NCI-H2196 (cell line): Measurements from ENCODE around the gene EPS8.

Experiments used
- DNase-seq: peaks from one replicate; lab custom pipeline; 2025; ENCODE audit not compliant: unreplicated experiment; lab: John Stamatoyannopoulos, UW

Gene EPS8

DNA sequence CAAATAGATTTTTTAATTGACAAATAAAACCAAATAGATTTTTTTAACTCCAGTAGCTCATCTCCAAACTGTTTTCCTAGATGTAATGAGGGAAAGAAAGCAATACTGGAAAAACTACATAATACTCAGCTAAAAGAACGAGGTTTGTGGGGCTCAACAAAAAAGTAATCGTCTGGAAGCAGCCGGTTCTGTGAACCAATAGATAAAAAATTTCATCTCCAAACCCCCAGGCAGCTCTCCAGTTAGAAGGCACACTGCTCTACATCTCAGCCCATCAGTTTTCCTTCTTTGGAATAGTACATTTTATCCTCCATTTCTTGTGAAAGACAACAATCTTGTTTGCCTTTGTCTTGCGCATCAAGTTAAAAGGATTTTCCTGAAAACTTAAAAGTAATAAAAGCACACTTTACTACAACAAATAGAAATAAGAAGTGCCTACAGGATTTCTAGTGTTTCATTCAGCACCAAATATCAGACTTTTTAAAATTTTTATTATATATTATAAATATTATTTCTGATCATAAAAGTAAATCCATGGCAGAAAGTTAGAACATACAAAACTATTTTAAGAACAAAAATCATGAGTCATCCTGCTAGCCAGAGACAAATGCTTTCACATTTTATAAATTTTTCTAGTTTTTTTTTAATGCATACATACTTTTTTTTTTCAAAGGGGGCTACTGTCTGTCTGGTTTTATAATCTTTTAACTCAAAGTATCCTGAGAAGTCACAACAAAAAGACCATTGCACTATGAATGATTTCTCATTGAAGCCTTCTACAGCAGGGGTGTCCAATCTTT lies 67.7 kb downstream of the EPS8 start:
- DNase-seq: no peak

DNA sequence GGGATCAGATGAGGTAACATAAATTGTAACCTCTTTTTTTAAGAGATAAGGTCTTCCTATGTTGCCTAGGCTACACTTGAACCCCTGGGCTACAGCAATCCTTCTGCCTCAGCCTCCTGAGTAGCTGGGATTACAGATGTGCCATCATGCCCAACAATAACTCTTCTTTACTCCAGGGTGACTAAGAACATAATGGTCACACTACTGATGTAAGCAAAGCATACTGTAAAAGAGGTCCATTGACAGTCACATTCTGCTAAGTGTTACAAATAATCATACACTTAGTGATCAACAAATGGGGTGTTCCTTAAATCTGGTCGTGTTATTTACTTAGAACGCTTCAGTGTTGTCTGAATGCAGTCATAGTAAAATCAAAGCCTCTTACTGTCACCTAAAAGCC lies 68.9 kb downstream of the EPS8 start:
- DNase-seq: no peak

DNA sequence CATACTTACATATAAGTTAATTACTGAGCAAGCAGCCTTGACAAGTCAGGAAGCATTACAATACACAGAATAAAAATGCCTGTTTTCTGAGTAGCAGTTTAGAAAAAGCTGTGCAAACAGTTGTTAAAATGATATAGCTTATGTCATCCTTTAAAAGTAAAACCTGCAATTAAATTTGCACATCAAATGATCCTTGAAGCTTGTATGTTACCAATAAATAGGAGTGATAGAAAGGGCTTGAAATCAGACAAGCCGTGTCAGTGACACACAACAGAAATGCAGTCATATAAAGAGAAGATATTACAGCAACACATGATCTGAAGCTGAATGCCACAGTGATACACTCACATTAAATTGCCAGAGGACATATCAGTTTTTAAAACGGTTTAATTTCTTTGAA lies 70.0 kb downstream of the EPS8 start:
- no peak for DNase-seq

DNA sequence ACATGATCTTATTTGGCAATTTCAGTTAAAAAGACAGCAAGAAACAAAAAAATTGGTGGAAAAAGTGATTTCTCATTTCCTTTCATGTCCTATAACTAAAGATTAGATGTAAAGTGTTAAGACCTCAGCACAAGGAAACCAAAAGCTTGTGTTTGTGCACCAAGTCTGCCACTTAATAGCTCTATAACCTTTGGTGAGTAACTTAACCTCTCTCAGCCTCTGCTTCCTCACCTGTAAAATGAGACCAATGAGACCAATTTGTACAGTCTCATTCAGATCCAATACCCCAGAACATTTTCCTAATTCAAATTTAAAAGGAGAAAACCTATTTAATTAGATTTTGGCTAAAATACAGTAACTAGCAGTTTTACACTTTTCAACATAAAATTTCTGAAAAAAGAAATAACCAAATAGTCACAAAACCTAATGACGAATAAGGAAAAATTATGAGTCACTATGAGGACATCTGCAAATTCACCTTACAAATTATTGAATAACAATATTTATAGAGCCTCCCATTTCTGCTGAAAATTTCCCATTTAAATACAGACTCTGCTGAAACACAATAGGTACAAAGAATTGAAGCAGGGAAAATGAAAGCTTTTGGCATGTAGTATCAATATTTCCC lies 71.1 kb downstream of the EPS8 start:
- no peak for DNase-seq

DNA sequence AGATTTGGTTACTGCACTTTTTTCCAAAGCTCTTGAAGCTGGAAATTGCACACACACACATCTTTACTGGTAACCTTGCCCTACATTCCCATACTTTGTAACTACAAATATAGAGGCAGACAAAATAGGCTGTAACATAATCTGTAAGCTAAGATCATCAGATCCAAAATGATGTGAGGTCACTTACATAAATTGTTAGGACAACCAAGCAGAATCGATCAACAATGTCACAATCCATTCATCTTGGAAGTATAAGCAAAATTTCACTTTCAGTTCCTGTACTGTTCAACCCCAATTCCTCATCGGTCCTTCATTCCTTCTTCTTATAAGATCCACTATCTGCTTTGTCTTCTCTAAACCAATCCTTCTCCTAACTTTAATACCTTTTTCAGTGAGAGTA lies 72.6 kb downstream of the EPS8 start:
- no peak for DNase-seq

DNA sequence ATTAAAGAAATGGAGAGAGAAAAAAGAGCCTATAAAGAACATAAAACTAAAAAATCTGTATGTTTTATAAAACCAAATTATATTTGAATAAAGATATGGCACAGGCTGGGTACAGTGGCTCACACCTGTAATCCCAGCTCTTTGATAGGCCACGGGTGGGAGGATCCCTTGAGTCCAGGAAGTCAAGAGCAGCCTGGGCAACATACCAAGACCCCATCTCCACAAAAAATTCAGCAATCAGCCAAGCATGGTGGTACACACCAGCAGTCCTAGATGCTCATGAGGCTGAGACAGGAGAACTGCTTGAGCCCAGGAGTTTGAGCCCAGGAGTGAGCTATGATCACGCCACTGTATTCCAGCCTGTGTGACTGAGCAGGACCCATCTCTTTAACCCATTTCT lies 74.9 kb downstream of the EPS8 start:
- DNase-seq: no peak

DNA sequence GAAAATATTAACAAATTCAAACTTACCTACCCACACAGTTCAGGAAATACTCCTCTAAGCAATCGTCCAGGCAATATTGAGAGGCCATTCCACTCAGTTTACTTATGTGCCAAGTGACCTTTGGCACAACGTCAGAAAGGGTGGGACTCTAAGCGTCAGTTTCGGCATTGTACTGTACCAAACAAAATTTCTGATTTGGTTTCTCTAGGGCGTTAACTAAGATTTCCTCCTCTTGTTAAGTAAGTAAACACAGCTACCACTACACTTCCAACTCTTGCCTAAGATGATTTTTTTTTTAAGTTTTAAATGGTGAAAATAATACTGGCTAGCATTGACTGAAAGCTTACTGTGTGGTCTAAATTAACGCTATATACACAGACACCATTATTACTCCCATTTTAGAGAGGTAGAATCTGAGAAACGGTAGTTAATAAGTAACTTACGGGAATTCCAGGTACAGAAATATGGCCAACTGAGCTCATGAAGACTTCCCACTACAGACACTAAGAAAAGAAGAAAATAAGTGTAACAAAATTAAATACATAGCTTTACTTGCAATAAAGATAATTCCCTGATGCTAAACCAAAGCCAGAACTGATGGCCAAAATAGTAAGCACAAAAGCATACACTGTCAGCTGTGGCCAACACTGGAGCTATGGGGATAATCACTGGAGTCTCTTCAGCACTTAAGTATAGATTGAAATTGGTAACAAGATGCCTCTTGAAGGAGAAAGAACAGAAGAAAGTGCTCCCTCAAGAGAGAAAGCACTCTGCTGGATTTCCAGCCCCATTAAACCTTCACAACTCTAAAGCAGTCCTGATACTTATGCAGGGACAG lies 76.1 kb downstream of the EPS8 start:
- DNase-seq: no peak

DNA sequence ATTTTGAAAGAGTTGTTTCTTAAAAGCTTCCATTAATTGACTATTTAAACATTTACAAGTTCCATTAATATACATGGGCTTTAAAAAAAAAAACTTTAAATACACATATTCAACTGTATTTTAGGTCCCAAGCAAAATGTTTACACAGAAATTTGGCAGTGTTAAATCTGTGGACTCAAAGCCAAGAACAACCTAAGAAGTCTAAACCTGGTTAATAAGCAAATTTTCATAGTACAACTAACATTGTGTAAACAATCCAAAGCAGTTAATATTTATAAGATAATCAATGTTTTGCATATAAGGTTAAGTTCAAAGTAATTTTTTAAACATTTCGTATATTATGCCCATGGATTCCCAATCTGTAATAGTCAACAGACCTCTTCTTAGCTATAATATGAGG lies 77.0 kb downstream of the EPS8 start:
- DNase-seq: no peak

DNA sequence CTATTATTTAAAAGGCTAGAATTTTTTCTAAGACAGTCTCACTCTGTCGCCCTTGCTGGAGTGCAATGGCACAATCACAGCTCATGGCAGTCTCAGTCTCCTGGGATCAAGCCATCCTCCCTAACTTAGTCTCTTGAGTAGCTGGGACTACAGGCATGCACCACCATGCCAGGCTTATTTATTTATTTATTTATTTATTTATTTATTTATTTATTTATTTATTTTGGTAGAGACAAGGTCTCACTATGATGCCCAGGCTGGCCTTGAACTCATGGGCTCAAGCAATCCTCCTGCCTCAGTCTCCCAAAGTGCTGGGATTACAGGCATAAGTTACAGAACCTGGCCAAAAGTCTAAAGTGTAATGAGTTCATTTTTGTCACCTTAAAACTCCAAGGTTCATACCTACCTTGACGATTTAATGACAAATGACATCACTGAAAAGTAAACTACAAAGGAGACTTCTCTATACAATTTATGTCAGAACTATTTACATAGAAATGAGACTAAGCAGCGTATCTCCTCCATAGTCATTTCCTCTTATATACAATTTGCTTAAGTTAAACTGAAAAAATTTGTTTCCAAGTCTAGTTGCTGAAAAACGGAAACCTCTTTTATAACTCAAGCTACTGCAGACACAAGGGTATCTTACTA lies 78.2 kb downstream of the EPS8 start:
- no peak for DNase-seq

DNA sequence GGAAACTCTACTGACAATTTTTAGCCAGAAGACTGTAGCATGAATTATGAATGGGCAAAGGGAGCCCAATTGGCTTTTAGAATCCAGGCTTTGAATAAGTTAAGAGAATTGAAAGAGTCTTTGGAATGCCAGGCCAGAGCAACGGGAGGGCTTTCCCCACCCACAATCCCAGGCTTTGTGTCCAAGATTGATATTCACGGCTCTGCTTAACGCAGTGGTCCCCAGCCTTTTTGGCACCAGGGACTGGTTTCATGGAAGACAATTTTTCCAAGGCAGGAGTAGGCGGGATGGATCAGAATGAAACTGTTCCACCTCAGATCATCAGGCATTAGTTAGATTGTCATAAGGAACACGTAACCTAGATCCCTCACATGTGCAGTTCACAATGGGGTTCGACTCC lies 79.6 kb downstream of the EPS8 start:
- no peak for DNase-seq

DNA sequence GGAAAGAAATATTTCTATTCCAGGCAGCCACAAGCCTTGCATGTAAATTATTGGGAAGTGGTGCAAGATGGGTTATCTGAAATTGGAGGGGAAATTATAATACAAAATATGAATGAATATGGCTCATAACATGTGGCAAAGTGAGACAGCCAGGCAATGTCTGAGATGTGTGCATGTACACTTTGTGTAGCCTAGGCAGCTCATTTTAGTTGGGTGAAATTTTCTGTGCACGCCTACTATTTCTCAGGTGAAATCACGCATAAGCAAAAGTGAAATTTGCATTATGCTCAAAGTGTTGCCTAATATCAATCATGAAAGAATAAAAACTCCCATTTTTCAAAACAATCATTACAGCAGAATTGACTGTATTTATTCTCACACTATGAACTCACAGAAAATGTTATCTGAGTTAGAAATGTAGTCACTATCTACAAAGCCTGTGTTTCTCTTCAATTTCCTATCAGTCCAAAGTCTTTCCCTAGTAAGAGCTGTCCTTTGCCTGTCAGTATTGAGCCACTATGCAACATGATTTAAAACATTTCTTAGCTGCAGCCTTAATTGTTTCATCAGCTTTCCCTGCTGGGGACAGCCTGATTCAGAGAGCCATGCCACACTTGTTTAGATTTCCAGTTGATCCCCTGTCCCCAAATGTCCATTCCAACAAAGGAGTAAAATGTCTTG lies 80.7 kb downstream of the EPS8 start:
- no peak for DNase-seq

DNA sequence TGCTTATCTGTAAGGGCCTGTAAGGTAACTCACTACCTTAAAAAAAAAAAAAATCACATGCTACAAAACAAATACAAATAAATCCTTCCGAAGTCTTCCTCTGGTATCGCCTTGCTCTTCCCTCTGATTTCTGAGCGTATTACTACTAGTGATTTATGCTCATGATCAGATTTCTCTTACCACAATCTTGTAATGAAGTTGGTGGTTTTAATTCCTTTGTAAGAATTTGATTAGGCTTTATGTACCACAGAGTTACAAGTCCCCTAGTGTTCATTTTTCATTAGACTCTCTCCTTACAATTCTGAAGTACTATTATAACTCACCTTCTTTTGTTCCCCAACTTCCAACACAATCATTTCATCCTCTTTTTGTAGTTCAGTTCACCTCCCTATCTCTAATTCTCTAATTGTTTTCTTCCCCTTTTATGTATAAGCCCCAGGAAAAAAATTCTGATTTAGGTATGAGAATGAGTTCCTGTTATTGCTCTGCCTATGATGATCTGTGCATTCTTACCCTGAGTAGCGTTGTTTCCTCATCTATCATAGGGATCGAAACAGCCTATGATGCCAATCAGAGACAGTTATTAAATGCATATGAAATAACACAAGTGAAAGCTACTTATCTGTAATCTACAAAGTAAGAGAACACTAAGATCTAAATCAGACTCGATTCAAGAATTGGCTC lies 81.5 kb downstream of the EPS8 start:
- DNase-seq: no peak

DNA sequence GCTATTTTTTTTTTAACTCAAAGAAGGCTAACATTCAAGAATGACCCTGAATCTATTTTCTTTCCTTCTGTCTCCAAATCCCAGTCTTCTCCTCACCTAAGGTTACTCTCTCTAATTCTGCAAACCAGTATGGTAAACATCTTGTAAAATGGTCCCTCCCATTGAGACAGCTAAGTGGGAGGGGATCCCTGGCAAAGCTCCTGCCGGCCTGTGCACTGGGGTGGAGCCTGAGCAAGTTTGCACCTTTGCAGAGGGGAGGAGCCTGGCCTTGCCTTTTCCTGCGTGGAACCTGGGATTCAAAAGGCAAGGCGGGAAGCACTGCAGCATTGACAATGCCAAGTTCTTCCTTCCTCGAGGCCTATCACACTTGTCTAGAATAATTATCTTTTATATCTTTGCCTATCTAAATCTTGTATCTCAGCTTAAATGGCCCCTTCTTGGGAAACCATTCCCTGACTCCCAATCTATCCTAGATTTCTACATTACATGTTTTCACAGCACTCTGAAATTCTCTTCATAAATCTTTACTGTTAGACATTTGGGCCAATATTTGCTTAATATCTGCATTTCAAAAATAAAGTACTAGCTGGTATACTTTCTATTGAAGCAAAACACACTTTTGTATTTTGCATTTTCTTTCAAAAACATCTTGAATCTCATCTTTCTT lies 83.0 kb downstream of the EPS8 start:
- DNase-seq: no peak

DNA sequence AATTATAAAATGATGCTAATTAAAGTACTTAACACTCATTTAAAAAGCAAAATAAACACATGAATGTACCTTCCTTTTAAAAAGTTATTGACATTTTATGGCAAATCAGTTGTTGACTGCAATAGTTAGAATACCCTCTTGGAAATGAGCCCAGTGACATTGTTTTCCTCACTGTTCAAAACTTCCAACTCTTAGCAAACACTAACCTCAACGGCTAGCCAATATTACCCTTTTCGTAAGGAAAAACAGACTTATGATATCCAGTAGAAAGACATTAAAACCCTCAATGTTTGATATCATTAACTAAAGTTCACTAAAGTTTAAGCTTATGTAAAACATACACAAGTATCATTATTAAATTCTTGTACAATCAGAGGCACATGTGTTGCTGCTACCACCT lies 83.6 kb downstream of the EPS8 start:
- DNase-seq: no peak

DNA sequence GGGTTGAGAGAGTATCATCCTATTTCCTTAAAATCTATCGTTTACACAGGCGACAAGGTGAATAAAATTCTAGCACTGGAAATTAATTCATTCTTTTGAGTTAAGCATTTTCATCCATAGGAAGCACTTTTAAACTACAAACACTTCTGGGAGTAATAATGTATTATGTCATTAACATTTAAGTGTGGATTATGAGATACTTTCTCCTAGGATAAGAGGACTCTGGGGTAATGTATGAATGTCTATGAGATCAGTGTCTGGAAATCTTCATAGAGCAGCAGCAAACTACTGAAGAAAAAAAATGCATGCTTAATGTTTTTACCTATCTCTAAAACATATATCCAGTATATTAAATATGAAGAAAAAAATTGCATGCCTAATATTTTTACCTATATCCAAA lies 86.9 kb downstream of the EPS8 start:
- DNase-seq: no peak

DNA sequence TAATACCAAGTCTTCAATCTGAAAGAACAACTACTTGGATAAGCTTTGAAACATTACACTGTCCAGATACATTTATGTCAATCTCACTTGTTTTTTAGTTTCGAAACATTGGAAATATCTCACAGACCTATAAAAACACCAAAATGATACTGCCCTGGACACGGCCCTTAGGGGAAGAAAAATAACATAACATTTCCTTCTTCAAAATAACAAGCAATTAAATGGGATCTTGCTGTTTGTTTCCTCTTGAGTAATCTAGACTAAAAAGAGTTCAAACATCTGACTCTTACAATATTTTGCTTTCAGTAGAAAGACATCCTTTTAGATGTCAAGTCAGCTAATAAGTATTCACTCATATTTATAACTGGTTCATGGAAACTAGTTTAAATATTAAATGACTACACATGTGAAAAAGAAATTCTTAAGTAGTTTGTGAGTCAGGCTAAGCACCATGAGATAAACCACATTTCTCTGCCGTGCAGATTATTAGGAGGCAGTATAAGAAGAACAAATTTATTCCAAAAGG lies 87.5 kb downstream of the EPS8 start:
- DNase-seq: no peak

DNA sequence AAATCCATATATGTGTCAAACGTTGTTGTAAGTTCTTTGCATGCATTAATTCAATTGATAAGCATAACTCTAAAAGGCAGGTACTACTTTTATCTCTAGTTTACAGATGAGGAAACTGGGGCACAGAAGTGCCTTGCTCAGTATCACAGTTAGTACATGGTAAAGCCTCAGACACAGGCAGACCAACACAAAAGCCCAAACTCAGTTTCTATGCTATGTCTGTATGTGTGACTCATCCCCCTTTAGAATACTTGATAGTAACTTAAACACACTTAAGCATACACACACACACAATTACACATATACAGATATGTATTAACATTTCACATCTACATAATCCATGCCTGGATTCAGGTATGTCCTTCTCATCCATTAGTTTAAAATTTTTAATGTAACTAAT lies 88.0 kb downstream of the EPS8 start:
- DNase-seq: no peak

DNA sequence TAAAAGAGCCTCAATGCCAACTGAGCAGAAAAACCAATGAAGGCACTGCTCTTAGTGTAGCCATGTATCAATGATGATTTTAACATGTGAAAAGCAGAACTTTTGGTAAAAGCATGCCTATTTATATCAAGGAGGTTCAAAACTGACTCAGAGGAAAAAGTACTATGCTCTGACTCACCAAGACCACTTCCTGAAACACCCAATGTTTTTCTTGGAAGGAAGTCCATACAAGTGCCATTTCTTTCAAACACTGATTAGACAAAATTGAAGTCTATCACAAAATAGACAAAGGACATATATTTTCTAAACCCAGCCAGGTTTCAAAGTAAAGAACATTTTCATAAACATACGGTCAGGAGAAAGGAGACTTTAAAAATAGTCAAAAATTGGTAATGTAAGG lies 88.6 kb downstream of the EPS8 start:
- DNase-seq: no peak

DNA sequence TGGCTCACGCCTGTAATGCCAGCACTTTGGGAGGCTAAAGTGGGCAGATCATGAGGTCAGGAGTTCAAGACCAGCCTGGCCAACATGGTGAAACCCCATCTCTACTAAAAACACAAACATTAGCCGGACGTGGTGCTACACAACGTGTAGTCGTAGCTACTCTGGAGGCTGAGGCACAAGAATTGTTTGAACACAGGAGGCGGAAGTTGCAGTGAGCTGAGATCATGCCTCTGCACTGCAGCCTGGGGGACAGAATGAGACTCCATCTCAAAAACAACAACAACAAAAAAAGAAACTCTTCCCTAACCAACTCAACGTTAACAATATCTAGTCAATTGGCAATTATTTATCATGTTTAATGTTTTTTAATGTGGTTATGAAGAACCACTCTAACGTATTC lies 89.3 kb downstream of the EPS8 start:
- DNase-seq: no peak
